ENCODE data around the gene SYNJ1. TPM values are rescaled to one million over a fixed set of nuclear protein-coding genes. Genes with fewer than 3 reads are reported as not detected.
"Not testable (repeated sequence)": the region's sequence is repeated elsewhere in the genome, so short reads cannot be mapped to it uniquely, and the experiment has no call there.

SYNJ1 gene
- total and polyA plus RNA-seq, 10 of the 15 experiments (the other 5 are each of a cell fraction or from before 2014, with no cell fraction given), result 1.2 to 7.0 (median 3.5) TPM

- no peak for TF ChIP-seq SPI1 (IDR thresholded peaks at IDR 0.05; ENCODE audit: borderline replicate concordance, insufficient read depth, low read depth, low read length)
- TF ChIP-seq SUPT20H (IDR thresholded peaks at IDR 0.05; ENCODE audit: borderline replicate concordance, control insufficient read depth, low read depth, low read length), result no peak
- TF ChIP-seq ELK1 (IDR thresholded peaks at IDR 0.05; ENCODE audit: low read depth, low read length), result no peak
These were observed 48.9 kb upstream of the SYNJ1 start (continued) for GRCh38 chr21:32776743-32777142.

- Histone ChIP-seq H3K4me3 (peak overlapping the region; percentile 68), H3K79me2 (ENCODE audit: control insufficient read depth, insufficient read depth, low read length) (peaks cover 40% of the 10 kb centered on the region), H3K27ac (ENCODE audit: control insufficient read depth, insufficient read depth) (peak overlapping the region; percentile 87), H3K9ac (ENCODE audit: control insufficient read depth, insufficient read depth, low read length) (peak overlapping the region; percentile 93; the same call in 1 of the 2 replicates), H3K4me2 (ENCODE audit: control insufficient read depth, insufficient read depth) (peak overlapping the region; percentile 87)
- H3K4me1 ChIP-seq (ENCODE audit: control insufficient read depth, insufficient read depth, low read length); H3K27me3 ChIP-seq (replicated peaks in 1 of 2; ENCODE audit: control insufficient read depth in 2 of 2, insufficient read depth in 2 of 2, low read length in 1 of 2); H2AFZ ChIP-seq (ENCODE audit: control insufficient read depth, low read depth, low read length); ATAC-seq; H4K20me1 ChIP-seq (ENCODE audit: control insufficient read depth, insufficient read depth); in situ Hi-C loops (cut with MboI); DNase-seq (ENCODE audit: low read depth, low spot score); H3K36me3 ChIP-seq (ENCODE audit: control insufficient read depth in 2 of 2, insufficient read depth in 2 of 2, low read length in 1 of 2); BruUV-seq (replicated peaks); H3K9me3 ChIP-seq (replicated peaks; ENCODE audit: control insufficient read depth, insufficient read depth, low read length); FAIRE-seq: not testable (repeated sequence)
- SMC1A ChIA-PET (ENCODE audit: uncharacterized antibody, unreplicated experiment), result interaction anchor here (1.3 to 1.9 kb wide), 2 partner anchors 10 to 61 kb away, joined by 3 to 4 read pairs; no protein-coding TSS in a partner anchor
- CTCF ChIA-PET, result interaction anchor here (0.8 to 1.2 kb wide), 3 partner anchors 10 to 221 kb away, joined by 3 to 5 read pairs (median 3); partner anchors contain the start of gene CFAP298
- TF ChIP-seq MLLT1 (IDR thresholded peaks at IDR 0.05), result 0 out of 2 replicates have a peak, but pooled peaks have one; percentile 33
- intact Hi-C loops (cut with micrococcal nuclease; ENCODE audit: unreplicated experiment), result loop anchor here (5.0 kb wide), 1 partner anchor 769 kb away; the partner anchor contains the start of genes GART and SON
- POLR2A ChIA-PET, result interaction anchor here (3.0 kb wide), 1 partner anchor 45 kb away, joined by 18 read pairs; the partner anchor contains the start of gene SYNJ1
- RAD21 ChIA-PET (ENCODE audit: unreplicated experiment), result interaction anchor here (2.3 kb wide), 1 partner anchor 45 kb away, joined by 7 read pairs; the partner anchor contains the start of gene SYNJ1
- 98% methylated on average over 9 of the region's 11 CpGs for WGBS (ENCODE audit: insufficient coverage, insufficient replicate concordance, low lambda C conversion rate, missing lambda C conversion rate)
These were observed 45.2 kb upstream of the SYNJ1 start for GRCh38 chr21:32773048-32773344.
